Measurements from ENCODE around the gene PTBP3.
"Not testable (repeated sequence)": the region's sequence is repeated elsewhere in the genome, so short reads cannot be mapped to it uniquely, and the experiment has no call there.

PTBP3 gene

DNA sequence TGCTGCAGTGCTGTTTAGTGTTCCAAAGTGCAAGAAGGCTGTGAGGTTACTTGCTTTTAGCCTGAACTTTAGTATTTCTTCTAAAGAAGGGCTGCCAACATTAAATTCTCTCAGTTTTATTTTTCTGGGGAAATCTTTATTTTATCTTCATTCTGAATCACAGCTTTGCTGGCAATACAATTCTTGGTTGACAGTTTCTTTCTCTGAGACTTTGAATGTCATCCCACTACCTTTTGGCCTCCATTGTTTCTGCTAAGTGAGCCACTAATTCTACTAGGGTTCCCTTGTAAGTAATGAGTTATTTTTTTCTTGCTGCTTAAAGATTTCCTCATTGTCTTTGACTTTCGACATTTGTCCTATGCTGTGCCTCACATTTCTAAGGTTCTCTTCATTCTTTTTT is 126.0 kb downstream of the PTBP3 start:
- DNase-seq (ENCODE audit: low read depth, low spot score), result no peak

DNA sequence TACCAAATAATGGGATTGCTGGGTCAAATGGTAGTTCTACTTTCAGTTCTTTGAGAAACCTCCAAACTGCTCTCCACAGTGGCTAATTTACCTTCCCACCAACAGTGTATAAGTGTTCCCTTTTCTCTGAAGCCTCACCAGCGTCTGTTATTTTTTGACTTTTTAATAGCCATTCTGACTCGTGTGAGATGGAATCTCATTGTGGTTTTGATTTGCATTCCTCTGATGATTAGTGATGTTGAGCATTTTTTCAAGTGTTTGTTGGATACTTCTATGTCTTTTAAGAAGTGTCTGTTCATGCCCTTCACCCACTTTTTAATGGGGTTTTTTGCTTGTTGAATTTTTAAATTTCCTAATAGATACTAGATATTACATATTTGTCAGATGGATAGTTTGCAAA is 129.9 kb downstream of the PTBP3 start:
- no peak for DNase-seq (ENCODE audit: low read depth, low spot score)

DNA sequence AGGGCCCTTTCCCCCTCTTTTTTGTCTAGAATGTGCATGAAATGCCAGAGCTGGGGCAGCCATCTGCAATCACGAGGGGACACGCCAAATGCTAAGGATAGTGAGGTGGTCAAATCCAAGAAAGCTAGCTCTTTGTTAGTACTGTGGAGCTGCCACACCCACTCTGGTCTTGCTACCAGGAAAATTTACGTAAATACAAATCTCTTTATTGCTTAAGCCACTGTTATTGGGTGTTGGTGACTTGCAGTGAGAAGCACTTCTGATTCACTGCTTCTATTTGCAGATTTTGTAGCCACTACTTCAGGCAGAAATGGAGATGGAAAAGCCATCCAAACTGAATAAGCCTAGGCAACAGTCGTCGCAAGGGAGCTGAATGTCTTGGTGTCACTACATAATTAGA is 132.7 kb downstream of the PTBP3 start:
- DNase-seq (ENCODE audit: low read depth, low spot score), result no peak

DNA sequence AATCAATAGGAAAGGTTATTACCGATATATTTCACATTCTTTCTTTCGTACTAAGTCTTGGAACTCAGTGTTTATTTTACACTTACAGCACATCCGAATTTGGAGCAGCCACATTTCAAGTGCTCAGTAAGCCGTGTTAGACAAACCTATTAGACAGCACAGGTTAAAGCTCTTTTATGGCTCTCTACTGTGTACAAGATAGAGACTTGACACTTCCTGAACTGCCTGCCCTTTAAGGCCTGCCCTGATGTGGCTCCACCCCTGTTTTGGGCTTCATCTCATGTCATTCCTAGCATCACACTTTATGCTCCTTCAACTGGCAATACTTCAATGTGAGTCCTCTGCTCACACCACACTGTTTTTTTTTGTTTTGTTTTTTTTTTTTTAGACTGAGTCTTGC is 134.8 kb downstream of the PTBP3 start:
- DNase-seq (ENCODE audit: low read depth, low spot score), result no peak

DNA sequence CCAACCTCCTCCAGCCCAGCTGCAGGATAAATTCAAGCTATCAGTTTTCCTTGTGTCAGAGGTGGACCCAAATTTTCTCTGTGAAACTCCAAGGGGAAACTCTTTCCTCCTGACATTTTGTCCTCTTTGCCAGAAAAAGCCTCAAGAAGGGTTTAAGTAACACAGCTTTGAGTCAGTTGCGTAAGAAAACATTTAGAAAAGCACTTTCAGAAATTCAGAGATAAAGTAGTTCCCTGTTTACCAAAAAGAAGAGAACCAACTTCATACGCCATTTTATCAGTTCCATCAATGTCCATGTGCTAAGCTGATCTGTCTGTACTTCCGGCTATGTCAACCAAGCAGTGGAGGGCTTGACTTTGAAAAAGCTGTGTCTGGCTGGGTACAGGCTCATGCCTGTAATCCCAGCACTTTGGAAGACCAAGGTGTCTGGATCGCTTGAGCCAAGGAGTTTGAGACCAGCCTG is 138.4 kb downstream of the PTBP3 start:
- peak; percentile 37 for DNase-seq (ENCODE audit: low read depth, low spot score)

DNA sequence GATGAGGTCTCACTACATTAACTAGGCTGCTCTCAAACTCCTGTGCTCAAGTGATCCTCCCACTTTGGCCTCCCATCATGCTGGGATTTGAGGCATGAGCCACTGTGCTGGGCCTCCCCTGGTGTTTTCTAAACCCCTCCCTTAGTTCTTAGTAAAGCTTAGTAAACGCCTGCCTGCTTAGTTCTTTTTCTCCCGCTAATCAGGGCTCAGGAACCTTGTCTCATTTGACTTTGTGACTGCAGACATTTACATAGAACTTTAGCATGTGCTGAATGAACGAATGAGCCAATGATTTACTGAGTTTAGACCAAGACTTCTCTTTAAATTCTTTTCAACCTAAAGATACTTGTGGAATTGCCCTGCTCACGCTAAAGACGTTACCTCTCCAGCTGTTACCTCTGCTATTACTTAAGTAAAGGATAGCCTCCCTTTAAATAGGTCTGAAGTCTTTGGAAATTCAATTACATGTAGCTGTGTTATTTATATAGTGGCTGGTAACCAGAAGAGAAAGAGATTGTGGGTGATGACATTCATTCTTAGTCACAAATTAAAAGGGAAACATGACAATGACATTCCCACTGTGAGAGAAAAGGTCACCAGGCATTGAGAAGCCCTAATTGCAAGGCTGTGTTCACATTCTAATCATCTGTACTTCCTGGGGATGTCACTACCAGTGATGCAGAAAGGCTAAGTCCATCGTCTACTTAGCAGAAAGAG is 139.7 kb downstream of the PTBP3 start:
- no peak for DNase-seq (ENCODE audit: low read depth, low spot score)

DNA sequence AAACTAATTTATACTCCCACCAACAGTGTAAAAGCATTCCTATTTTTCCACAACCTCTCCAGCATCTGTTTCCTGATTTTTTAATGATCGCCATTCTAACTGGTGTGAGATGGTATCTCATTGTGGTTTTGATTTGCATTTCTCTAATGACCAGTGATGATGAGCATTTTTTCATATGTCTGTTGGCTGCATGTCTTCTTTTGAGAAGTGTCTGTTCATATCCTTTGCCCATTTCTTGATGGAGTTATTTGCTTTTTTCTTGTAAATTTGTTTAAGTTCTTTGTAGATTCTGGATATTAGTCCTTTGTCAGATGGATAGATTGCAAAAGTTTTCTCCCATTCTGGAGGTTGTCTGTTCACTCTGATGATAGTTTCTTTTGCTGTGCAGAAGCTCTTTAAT is 143.1 kb downstream of the PTBP3 start:
- not testable (repeated sequence) for DNase-seq (ENCODE audit: low read depth, low spot score)

DNA sequence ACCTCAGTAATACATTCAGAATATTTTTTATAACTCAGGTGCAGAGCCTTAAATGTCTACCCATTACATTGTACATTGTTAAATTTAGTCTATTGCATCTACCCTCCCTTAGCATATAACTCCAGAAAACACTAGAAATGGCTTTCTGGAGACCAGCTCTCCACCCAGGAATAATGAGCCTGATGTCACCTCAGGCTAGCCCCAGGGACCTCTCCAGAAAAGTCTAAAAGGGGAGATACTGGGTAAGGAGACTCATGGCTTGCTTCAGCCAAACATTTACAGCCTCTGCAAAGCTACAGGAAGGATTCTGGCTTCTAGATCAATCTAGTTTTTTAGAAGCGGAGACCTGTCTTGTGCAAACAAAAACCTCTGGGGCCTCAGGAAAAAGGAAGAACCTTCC is 144.5 kb downstream of the PTBP3 start:
- no peak for DNase-seq (ENCODE audit: low read depth, low spot score)

DNA sequence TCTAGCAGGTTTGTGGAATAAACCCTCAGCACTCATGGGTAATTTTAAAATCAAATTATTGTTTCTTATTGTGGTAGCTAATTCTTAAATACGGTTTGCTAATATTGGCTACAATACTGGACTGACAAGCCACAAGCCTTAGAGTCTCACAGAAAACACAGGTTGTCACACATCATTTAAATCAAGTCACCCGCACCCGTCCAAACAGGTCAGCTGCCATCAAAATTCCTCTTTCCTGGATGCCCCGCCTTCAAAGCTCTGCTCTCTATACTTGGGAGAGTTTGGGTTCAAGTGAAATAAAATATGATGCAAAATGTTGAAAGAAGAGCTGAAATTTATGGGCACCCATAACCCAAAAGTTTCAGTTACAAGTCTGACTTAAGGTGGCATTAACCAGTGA is 146.0 kb downstream of the PTBP3 start:
- DNase-seq (ENCODE audit: low read depth, low spot score), result no peak

DNA sequence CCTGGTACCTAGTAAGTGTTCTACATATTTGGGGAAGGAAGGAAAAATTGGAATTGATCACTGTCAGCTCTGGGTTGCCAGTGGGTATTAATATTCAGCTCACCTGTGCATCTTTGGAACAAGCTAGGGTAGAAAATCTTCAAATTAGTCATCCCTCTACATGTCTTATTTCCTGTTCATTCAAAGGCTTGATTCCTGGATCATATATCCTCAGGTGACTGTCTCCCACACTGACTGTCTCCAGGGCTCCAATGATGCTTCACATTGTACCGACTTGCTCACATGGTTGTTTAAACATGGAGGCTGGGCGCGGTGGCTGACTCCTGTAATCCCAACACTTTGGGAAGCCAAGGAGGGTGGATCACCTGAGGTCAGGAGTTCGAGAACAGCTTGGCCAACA is 146.7 kb downstream of the PTBP3 start:
- DNase-seq (ENCODE audit: low read depth, low spot score), result no peak

DNA sequence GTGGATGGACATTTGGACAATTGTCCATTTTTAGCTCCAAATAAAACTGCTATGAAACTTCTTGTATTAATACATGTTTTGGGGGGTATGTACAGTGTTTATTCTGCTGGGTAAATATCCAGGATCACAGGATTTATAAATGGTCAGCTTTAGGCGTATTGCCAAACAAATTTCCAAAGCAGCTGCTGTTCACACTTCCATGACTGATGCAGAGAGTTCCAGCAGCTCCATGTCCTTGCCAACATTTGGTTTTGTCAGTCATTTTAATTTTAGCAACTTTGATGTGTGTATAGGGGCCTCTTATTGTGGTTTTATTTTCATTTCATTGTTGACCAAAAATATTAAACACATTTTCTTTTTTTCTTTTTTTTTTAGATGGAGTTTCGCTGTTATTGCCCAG is 148.5 kb downstream of the PTBP3 start:
- no peak for DNase-seq (ENCODE audit: low read depth, low spot score)

DNA sequence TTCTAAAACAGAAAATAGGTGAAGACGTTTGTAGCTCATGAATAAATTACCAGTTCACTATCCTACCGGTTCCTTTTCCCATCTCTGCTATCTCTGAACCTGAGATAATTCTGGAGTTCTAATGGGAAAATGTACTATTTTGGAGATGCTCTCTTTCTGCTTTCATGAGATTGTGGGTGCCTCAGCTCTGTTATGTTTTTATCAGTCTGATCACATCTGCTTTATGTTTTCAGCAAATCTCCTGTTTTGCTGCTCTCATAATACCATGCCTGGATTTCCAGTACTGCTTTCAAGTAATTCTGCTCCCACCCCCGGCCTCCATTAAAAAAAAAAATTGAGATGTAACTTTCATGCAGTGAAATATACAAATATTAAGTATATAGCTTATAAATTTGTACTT is 149.2 kb downstream of the PTBP3 start:
- no peak for DNase-seq (ENCODE audit: low read depth, low spot score)

DNA sequence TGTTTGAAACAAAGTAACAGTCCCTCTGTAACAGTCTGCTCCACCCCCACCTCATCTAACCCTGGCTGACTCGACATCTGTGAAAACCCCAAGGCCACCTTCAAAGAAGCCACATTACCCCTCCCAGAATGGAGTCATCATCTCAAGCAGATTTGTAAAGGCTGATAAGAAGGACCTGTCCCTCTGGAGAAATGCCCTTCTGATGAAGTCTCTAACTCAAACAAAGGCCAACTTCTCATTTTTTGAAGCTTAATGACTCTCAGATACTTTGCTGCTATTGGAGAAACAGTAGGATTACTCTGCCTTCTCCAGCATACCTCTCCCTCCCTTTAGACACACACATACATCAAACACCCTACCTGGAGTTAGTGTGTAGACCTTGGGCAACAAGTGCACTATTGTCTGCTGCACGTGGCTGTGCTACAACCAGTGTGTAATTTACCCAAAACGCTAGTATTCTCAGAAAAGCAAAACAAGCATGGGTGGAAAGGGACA is 153.0 kb downstream of the PTBP3 start:
- DNase-seq (ENCODE audit: low read depth, low spot score), result no peak

DNA sequence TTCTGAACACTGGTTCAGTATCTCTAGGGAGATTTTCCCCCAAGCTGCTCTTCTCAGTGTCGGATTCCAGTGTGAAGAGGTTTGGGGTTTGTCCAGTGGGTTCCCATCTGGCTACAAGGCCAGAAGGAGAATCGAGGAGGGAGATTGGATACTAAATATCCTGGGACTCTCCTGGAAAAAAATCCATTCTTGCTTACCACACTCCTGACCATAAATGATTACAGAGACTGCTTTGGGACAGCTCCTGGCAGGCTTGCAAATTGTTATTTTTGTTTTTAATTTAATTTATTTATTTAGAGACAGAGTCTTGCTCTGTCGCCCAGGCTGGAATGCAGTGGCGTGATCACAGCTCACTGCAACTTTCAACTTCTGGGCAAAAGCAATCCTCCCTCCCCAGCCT is 153.6 kb downstream of the PTBP3 start:
- no peak for DNase-seq (ENCODE audit: low read depth, low spot score)

DNA sequence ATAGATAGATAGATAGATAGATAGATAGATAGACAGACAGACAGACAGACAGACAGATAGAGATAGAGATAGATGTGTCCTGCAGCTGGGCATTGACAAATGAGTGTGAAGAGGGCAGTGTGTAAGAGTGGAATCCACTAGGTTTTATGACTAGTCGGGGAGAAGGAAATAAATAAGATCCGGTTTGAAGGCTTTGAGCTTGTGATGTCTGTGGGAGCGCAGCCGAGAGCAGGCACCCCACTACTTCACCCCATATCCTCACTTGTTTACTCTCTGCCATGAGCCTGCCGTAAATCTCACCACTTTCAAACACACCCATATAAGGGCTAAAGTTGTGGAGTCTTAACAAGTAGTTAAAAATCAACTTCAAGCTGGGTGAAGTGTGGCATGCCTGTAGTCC is 156.9 kb downstream of the PTBP3 start:
- DNase-seq (ENCODE audit: low read depth, low spot score), result no peak

DNA sequence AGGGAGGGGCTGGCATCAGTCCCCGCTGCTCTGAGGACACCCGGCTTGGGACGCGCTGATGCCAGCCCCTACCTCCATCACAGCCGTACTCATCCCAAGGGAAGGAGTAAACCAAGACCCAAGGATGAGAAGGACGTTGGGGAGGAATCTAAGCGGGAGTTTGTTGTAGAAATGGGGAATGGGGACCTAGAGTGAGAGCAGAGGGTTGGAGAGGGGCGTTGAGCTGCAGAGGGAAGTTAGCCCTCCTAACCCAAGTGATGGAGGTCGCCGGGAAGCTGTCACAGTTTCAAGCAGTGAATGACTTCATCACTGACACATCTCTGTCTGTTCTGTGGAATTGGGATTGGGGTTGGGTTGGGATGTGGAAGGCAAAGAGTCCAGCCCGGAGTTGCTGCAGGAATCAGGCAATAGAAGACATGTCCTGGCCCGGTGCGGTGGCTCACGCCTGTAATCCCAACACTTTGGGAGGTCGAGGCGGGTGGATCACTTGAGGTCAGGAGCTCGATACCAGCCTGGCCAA is 157.6 kb downstream of the PTBP3 start:
- DNase-seq (ENCODE audit: low read depth, low spot score), result no peak

DNA sequence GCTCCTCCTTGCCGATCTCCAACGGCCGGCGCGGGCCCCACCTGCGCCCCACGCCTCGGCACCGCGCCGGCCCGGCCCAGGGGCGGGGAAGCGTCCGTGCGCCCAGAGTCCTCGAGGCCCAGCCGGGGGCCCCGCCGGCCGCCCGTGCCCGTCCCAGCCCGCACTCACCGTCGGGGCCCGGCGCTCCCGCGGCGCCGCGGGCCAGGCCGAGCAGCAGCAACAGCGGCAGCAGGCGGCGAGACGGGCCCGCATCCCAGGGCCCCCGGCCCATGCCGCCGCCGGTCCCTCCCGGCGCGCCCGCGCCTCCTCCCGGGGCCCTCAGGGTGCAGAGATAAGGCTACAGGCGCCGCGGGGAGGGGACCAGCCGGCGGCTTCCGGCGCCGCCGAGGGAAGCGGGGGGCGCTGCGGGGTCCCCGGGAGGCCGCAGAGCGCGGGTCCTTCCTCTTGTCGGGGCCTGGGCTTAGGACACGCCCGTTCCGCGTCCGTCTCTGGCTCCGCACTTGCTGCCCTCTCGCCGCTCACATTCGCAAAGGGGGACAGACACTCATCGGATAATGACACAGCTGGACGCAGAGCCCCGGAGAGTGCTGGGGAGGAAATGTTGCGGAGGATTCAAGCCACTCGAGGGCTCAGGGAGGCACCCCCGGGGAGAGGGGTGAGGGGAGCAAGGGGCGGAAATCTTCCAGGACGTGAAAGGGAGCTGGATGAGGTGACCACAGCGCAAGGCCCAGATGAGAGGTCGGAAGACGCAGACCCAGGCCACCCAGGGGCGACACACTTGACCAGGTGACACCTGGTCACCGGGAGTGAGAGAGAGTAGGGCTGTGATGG is 158.2 kb downstream of the PTBP3 start, which contains the start of gene SUSD1:
SUSD1 (minus strand) TSS at position 333 of the 831 bp plus-strand sequence; CDS start at position 271, 62 bp downstream.
- DNase-seq (ENCODE audit: low read depth, low spot score), result no peak

DNA sequence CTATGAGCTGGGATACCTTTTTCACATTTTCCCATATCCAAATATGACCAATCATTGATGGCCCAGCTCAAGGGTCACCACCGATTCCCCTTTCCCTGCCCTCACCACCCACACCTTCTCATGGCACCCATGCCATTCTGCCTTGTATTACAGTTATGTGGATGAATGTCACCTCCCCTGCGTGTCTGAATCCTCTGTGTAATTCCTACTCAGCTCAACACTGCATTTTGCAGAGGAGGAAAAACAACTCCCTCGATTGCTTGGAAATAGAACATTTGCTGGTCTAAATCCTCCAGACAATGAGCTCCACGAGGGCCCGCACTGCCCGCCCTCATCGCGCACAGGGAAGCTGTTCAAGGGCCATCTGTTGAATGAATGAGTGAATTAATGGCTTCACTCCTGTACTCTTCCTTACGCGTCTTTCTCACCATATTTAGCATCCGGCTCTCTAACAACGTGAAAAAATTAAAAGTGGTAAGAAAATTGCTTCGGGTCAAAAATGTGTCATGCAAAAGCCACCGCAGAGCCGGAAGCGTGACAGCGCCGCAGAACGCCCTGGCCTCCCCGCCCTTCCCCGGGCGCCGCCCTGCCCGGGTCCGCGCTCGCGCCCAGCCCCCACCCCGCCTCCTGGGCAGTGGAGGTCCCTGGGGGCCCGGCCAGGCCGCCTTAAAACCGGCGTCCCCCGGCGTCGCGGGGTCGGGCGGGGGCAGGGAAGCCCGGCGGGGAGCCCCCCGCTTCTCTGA is 159.0 kb downstream of the PTBP3 start:
- no peak for DNase-seq (ENCODE audit: low read depth, low spot score)

DNA sequence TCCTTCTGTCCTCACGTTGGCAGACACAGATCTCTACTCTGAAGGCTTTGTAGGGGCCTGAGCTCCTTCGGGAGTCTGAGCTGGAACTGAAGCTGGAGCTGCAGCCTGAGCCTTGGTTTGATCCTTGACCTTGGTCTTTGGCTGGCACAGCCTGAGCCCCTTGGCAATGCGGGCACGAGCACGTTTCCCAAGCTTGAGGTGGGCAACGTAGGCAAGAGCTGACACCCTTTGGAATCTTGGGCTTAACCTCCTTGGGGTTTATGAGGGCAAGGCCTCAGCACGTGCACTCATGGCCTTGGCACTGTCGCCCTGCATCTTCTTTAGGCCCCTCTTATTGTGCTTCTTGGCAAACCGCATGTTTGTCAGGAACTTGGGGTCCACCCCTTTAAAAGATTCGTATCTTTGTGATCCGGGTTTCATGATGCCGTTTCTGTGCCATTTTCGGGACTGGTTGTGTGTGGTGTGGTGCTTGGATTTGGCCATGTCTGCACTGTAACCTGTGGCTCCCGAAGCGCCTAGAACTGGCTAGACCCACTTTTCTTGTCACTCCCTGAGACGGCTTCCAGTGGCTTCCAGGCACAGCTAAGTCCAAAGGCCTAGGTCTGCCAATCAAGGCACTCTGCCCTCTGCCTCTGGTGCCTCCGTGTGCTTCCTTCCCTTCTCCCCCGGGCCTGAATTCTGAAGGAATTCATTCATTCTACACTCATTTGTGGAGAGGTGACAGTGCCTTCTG is 159.8 kb downstream of the PTBP3 start:
- DNase-seq (ENCODE audit: low read depth, low spot score), result no peak

DNA sequence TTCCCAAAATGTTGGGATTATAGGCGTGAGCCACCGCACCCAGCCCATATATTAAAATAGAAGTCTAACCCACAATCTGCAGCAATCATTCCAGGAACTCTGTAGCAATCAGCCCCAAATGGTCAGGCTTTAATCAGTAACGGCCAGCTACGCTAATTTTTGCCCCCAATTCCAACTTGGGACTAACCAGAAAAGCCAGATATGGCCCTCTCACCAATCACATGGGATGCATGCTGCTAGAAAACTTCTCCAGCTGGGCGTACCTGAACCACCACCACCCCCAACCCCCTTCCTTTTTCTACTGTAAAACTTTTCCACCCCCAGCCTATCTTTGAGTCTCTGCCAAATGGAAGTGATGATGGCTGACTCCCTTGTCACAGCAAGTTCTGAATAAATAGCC is 162.5 kb downstream of the PTBP3 start:
- DNase-seq (ENCODE audit: low read depth, low spot score), result no peak

DNA sequence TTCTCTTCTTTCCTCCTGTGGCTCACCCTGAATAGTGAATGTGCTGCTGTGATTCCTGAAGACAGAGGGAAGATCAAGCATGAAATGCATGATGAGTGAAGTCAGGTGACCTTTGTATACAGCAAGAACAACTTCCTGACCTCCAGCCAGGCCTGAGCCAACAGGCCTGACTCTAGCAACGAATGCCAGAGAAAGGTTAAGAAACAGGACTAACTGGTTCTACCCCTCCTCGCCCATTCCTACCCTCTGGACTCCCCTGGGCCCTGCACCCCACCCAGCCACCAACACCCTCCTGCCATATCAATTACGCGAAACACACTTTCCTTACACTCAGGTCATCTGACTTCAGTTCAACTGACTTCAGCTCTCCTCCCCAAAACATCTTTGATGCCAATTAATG is 163.2 kb downstream of the PTBP3 start:
- no peak for DNase-seq (ENCODE audit: low read depth, low spot score)
